GM23338 (cell line): ENCODE results near the gene EPHA8. TPM values are rescaled to one million over a fixed set of nuclear protein-coding genes. Genes with fewer than 3 reads are reported as not detected.

Source experiments
- ATAC-seq: fragments of 200-7000 bp; cut with Tn5 transposase; 3 replicates; pipeline ENCODE4 v1.9.1; 2020
- DNase-seq: peaks from one replicate; pipeline ENCODE4 v3.0.0-alpha.2; 2015; ENCODE audit warnings: low spot score
- H2AFZ ChIP-seq: fragments of 200-600 bp; sonication (generic); 2 replicates; pipeline ENCODE4 v1.8.0; 2016; ENCODE audit warnings: antibody characterized with exemption, mild to moderate bottlenecking, moderate library complexity
- H3F3A ChIP-seq: fragments of 200-600 bp; sonication (generic); replicated peaks from 2 replicates; pipeline ENCODE4 v1.8.0; 2017; ENCODE audit warnings: antibody characterized with exemption, mixed run types, low read depth
- H3K27ac ChIP-seq: fragments of 200-600 bp; sonication (generic); 2 replicates; pipeline ENCODE4 v1.6.1; 2016; ENCODE audit warnings: low read depth
- H3K27me3 ChIP-seq: fragments of 200-600 bp; sonication (generic); 2 replicates; pipeline ENCODE4 v1.8.0; 2016; ENCODE audit warnings: mild to moderate bottlenecking, mixed run types, moderate library complexity; ENCODE audit not compliant: insufficient read depth
- H3K36me3 ChIP-seq: fragments of 200-600 bp; sonication (generic); 2 replicates; pipeline ENCODE4 v1.8.0; 2016; ENCODE audit warnings: mild to moderate bottlenecking; ENCODE audit not compliant: insufficient read depth
- H3K4me1 ChIP-seq: fragments of 200-600 bp; sonication (generic); 2 replicates; pipeline ENCODE4 v1.8.0; 2016; ENCODE audit warnings: mild to moderate bottlenecking, moderate library complexity; ENCODE audit not compliant: insufficient read depth
- H3K4me2 ChIP-seq: fragments of 200-600 bp; sonication (generic); 2 replicates; pipeline ENCODE4 v1.7.1; 2017; ENCODE audit warnings: mixed run types
- H3K4me3 ChIP-seq: fragments of 200-600 bp; sonication (generic); 2 replicates; pipeline ENCODE4 v1.6.1; 2016; ENCODE audit warnings: mixed run types
- H3K79me2 ChIP-seq: fragments of 200-600 bp; sonication (generic); replicated peaks from 2 replicates; pipeline ENCODE4 v1.8.0; 2017; ENCODE audit warnings: mild to moderate bottlenecking; ENCODE audit not compliant: insufficient read depth
- H3K9me2 ChIP-seq: fragments of 200-600 bp; sonication (generic); 2 replicates; pipeline ENCODE4 v1.8.0; 2017; ENCODE audit not compliant: insufficient read depth
- H4K20me1 ChIP-seq: fragments of 200-600 bp; sonication (generic); replicated peaks from 2 replicates; pipeline ENCODE4 v1.8.0; 2017; ENCODE audit warnings: mild to moderate bottlenecking; ENCODE audit not compliant: insufficient read depth
- H3K27ac Mint-ChIP-seq: 2 replicates; pipeline ENCODE4 v1.8.0; 2020; ENCODE audit warnings: inconsistent platforms, mild to moderate bottlenecking, moderate library complexity, mixed read lengths
- H3K27me3 Mint-ChIP-seq: 3 replicates; pipeline ENCODE4 v1.8.0; 2022; ENCODE audit warnings: low read depth, mild to moderate bottlenecking, moderate library complexity, mixed read lengths, inconsistent platforms; ENCODE audit not compliant: insufficient read depth, poor library complexity
- H3K36me3 Mint-ChIP-seq: 3 replicates; pipeline ENCODE4 v1.8.0; 2021; ENCODE audit warnings: low read depth, mild to moderate bottlenecking, inconsistent platforms, moderate library complexity, mixed read lengths
- H3K4me1 Mint-ChIP-seq: 3 replicates; pipeline ENCODE4 v1.8.0; 2020; ENCODE audit warnings: mild to moderate bottlenecking, inconsistent platforms, mixed read lengths
- H3K4me3 Mint-ChIP-seq: 3 replicates; pipeline ENCODE4 v1.8.0; 2021; ENCODE audit warnings: moderate library complexity, mild to moderate bottlenecking, inconsistent platforms, mixed read lengths
- H3K9me3 Mint-ChIP-seq: 3 replicates; pipeline ENCODE4 v1.8.0; 2020; ENCODE audit warnings: moderate library complexity, mild to moderate bottlenecking, inconsistent platforms, mixed read lengths
- CREB1 ChIP-seq: fragments of 250-450 bp; sonication (Bioruptor Pico); IDR thresholded peaks from 2 replicates; pipeline ENCODE4 v1.5.0; 2020; ENCODE audit warnings: low read depth, mild to moderate bottlenecking, moderate library complexity
- CTCF ChIP-seq, 2 experiments: fragments of 200-600 bp in 1 of 2; sonication (generic) in 1 of 2; conservative IDR thresholded peaks; 2 replicates each; pipeline versions ENCODE4 v1.5.1 to v1.6.1; 2016 to 2017; ENCODE audit warnings: antibody characterized with exemption in 2 of 2, low read depth in 2 of 2, mild to moderate bottlenecking in 2 of 2, moderate library complexity in 1 of 2
- ETS1 ChIP-seq: IDR thresholded peaks from 2 replicates; pipeline ENCODE4 v1.6.1; 2016; ENCODE audit warnings: antibody characterized with exemption
- EZH2 ChIP-seq: fragments of 200-600 bp; sonication (generic); IDR thresholded peaks from one replicate; pipeline ENCODE4 v1.8.0; 2017; ENCODE audit warnings: antibody characterized with exemption, mild to moderate bottlenecking, low read depth; ENCODE audit not compliant: unreplicated experiment
- EZH2phosphoT487 ChIP-seq: fragments of 200-600 bp; sonication (generic); IDR thresholded peaks from one replicate; pipeline ENCODE4 v1.8.1; 2018; ENCODE audit warnings: antibody characterized with exemption; ENCODE audit not compliant: unreplicated experiment
- JUNB ChIP-seq: IDR thresholded peaks from one replicate; pipeline ENCODE4 v1.6.1; 2016; ENCODE audit warnings: antibody characterized with exemption; ENCODE audit not compliant: unreplicated experiment
- NANOG ChIP-seq: IDR thresholded peaks from 2 replicates; pipeline ENCODE4 v1.6.1; 2016; ENCODE audit warnings: antibody characterized with exemption, borderline replicate concordance
- POLR2AphosphoS5 ChIP-seq: IDR thresholded peaks from 2 replicates; pipeline ENCODE4 v1.6.1; 2016; ENCODE audit warnings: antibody characterized with exemption, low read depth
- STAT1 ChIP-seq: IDR thresholded peaks from one replicate; pipeline ENCODE4 v1.6.1; 2016; ENCODE audit warnings: antibody characterized with exemption; ENCODE audit not compliant: unreplicated experiment
- ZNF114 ChIP-seq: fragments of 250-450 bp; sonication (Bioruptor Pico); IDR thresholded peaks from 2 replicates; pipeline ENCODE4 v1.5.0; 2020; ENCODE audit warnings: mild to moderate bottlenecking, moderate library complexity
- ZNF331 ChIP-seq: fragments of 250-450 bp; sonication (Bioruptor Pico); IDR thresholded peaks from 2 replicates; pipeline ENCODE4 v1.5.0; 2020; ENCODE audit warnings: low read depth, mild to moderate bottlenecking, moderate library complexity
- ZNF462 ChIP-seq: fragments of 250-450 bp; sonication (Bioruptor Pico); IDR thresholded peaks from 2 replicates; pipeline ENCODE4 v1.5.0; 2020; ENCODE audit warnings: mild to moderate bottlenecking, moderate library complexity
- polyA plus RNA-seq: library from polyadenylated mRNA; unstranded; fragments of >200 nt; fragmentation: Nextera tagmentation; extraction: Ambion mirVana; gene quantifications from 2 replicates; pipeline ENCODE4 v1.2.1, GENCODE V29; 2016
- total RNA-seq: library from RNA; depleted of rRNA; stranded (reverse); fragments of >200 nt; shearing (Covaris generic); gene quantifications from 2 replicates; pipeline ENCODE4 v1.2.3, GENCODE V29; 2014
- TF ChIP-seq, protein P1 (sequence below): IDR thresholded peaks from one replicate; pipeline ENCODE4 v1.6.1; 2018; ENCODE audit warnings: antibody characterized with exemption; ENCODE audit not compliant: unreplicated experiment

The EPHA8 gene
- total and polyA plus RNA-seq, 2 experiments from 2014 or later: 2.3 to 5.0 TPM

- Histone ChIP-seq H2AFZ (no peak overlapping the region), H4K20me1 (no peaks in the 10 kb centered on the region), H3K27me3 (no peaks in the 10 kb centered on the region), H3K36me3 (no peaks in the 10 kb centered on the region), H3K4me1 (peaks cover 17% of the 10 kb centered on the region), H3K4me3 (no peak overlapping the region), H3K79me2 (no peaks in the 10 kb centered on the region), H3F3A (no peaks in the 10 kb centered on the region), H3K4me2 (no peak overlapping the region), H3K27ac (no peak overlapping the region), H3K9me2 (no peaks in the 10 kb centered on the region)
- Mint-ChIP-seq H3K9me3 (no peaks in the 10 kb centered on the region; the same call in 2 of the 3 replicates), H3K27me3 (peaks cover 4% of the 10 kb centered on the region), H3K27ac (no peak overlapping the region), H3K36me3 (no peaks in the 10 kb centered on the region), H3K4me3 (no peak overlapping the region), H3K4me1 (peaks cover 15% of the 10 kb centered on the region)
- ATAC-seq (no peak), DNase-seq (no peak)
- TF ChIP-seq JUNB: no peak
- no peak for TF ChIP-seq NANOG
- TF ChIP-seq POLR2AphosphoS5: no peak
- no peak for TF ChIP-seq ZNF331 (CRISPR knock-in tag)
- TF ChIP-seq, protein P1, sequence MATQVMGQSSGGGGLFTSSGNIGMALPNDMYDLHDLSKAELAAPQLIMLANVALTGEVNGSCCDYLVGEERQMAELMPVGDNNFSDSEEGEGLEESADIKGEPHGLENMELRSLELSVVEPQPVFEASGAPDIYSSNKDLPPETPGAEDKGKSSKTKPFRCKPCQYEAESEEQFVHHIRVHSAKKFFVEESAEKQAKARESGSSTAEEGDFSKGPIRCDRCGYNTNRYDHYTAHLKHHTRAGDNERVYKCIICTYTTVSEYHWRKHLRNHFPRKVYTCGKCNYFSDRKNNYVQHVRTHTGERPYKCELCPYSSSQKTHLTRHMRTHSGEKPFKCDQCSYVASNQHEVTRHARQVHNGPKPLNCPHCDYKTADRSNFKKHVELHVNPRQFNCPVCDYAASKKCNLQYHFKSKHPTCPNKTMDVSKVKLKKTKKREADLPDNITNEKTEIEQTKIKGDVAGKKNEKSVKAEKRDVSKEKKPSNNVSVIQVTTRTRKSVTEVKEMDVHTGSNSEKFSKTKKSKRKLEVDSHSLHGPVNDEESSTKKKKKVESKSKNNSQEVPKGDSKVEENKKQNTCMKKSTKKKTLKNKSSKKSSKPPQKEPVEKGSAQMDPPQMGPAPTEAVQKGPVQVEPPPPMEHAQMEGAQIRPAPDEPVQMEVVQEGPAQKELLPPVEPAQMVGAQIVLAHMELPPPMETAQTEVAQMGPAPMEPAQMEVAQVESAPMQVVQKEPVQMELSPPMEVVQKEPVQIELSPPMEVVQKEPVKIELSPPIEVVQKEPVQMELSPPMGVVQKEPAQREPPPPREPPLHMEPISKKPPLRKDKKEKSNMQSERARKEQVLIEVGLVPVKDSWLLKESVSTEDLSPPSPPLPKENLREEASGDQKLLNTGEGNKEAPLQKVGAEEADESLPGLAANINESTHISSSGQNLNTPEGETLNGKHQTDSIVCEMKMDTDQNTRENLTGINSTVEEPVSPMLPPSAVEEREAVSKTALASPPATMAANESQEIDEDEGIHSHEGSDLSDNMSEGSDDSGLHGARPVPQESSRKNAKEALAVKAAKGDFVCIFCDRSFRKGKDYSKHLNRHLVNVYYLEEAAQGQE: no peak
- no peak for TF ChIP-seq CREB1 (CRISPR knock-in tag)
- TF ChIP-seq STAT1: no peak
- no peak for TF ChIP-seq EZH2phosphoT487
- TF ChIP-seq ZNF114 (CRISPR knock-in tag): no peak
- no peak for TF ChIP-seq ETS1
- TF ChIP-seq EZH2: no peak
- no peak for TF ChIP-seq ZNF462
- TF ChIP-seq CTCF (conservative IDR thresholded peaks at IDR 0.05; ENCODE audit: low read depth in 2 of 2): no peak
Measured at GRCh38 chr1:22635436-22635835, 72.1 kb downstream of the EPHA8 start.
